AG09309 (cell line): Measurements from ENCODE around the gene CHCHD6.

Experiments used
- DNase-seq: peaks from one replicate; pipeline ENCODE4 v3.0.0-alpha.2; 2010; ENCODE audit warnings: low read depth
- H3K4me3 ChIP-seq: 2 replicates; pipeline ENCODE4 v1.5.1; 2011; ENCODE audit warnings: mild to moderate bottlenecking, low read depth, low read length, moderate library complexity; ENCODE audit not compliant: control insufficient read depth
- TF ChIP-seq, protein P1 (sequence below): IDR thresholded peaks from 2 replicates; pipeline ENCODE4 v1.5.1; 2011; ENCODE audit warnings: mild to moderate bottlenecking, low read depth, low read length, inconsistent platforms; ENCODE audit not compliant: insufficient read depth, control insufficient read depth; ENCODE audit errors: missing control alignments

Gene CHCHD6

DNA sequence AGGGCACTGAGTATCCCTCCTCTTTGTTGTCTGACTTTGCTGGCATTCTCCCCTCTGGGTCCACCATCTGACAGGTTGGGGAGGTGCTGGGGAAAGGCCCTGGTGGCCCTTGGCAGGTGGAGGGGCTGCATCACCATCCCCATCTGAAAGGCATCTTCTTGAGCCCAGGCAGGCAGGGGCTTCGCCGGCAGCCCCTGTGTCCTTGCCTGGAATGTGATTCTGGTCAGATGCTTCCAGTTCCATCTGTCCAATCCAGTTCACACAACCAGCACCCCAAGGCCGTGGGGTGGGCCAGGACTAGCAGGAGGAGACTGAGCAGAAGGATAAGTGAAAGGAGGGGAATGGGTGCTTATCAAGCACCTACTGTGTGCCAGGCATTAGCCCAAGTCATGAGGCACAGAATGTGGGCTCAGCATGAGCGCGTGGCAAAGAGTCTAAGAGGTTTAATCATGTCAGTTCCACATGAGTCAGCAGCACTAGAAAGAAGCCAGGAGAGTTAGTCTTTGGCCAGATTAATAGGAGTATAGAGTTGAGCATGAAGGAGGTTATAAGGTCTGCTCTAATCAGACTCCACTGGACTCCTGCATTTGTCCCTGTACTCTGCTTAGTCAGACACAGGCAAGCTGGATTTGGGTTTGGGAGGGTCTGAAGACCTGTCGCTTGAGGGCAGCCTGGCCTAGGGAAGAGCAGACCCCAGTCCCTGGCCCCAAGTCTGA lies 38.7 kb upstream of the CHCHD6 start:
- no peak for DNase-seq
- TF ChIP-seq, protein P1, sequence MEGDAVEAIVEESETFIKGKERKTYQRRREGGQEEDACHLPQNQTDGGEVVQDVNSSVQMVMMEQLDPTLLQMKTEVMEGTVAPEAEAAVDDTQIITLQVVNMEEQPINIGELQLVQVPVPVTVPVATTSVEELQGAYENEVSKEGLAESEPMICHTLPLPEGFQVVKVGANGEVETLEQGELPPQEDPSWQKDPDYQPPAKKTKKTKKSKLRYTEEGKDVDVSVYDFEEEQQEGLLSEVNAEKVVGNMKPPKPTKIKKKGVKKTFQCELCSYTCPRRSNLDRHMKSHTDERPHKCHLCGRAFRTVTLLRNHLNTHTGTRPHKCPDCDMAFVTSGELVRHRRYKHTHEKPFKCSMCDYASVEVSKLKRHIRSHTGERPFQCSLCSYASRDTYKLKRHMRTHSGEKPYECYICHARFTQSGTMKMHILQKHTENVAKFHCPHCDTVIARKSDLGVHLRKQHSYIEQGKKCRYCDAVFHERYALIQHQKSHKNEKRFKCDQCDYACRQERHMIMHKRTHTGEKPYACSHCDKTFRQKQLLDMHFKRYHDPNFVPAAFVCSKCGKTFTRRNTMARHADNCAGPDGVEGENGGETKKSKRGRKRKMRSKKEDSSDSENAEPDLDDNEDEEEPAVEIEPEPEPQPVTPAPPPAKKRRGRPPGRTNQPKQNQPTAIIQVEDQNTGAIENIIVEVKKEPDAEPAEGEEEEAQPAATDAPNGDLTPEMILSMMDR, result no peak
- no peak overlapping the region for H3K4me3 ChIP-seq

DNA sequence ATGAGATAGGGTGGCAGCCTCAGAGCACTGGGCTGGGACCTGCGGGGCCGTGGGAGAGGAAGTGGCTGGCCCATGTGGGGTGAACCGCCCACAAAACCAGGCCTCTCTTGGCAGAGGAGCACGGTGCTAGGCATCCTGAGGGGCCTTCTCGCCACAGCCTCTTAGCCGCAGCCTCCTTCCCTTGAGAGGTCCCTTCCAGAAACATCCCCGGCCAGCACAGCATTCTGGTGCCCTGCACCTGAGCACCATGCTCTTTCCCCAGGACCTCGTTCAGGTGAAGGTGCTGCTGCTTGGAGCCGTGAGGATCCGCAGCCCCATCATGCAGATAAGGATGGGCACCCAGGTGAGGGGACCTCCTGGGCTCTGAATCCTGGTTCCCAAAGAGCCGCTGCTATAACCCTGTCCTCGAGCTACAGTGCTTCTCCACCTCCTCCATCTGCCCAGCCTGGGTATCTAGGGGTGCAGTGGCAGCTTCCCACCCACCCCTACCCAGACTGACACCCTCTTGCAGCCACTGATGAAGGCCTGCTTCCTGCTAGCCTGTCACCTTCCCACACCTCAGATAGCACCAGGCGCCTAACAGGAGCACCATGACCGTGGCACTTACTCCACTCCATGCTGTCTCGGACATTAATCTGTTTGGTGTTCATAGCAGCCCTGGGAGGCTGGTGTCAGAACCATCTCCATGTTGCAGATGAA lies 37.9 kb upstream of the CHCHD6 start:
- no peak overlapping the region for H3K4me3 ChIP-seq
- TF ChIP-seq, protein P1, result no peak

DNA sequence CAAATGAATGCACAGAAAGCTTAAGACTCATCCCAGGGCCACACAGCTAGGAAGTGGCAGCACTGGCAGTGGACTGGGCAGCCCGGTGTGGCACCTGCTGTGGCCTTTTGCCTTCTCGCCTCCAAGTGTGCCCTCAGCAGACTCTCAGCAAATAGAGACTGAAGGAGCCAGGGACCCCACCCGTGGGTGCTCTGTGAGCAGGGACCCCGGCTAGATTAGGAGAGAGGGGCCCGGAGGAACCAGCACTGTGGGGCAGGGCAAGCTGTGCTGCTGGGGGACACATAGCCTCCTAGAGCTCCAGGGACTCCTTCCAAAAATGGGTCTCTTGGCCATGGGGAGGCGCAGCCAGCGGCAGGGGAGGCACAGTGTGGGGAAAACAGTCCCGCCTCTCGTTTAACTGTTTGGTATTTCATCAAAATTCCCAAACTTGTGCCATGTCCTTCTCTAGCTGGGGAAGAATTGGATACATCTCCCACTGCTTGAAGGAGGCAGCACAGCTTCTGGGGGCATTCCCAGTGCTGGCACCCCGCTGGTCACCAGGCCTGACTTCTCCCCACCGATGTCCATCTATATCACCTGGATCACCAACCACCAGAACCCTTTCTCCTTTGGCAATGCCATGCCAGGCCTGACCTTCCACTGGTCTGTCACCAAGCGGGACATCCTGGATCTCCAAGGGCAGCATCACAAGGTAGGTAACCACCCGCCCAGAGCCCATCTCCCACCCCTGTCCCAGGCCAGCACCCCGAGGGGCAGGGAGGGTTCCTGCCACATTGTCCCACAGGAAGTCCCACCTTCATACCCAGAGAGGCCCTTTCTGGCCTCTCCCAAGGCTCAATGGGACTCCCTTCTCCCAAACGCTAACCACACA lies 37.1 kb upstream of the CHCHD6 start:
- DNase-seq, result no peak
- H3K4me3 ChIP-seq, result no peak overlapping the region
- TF ChIP-seq, protein P1, result no peak

More for the DNA sequence above, 37.9 kb upstream of the CHCHD6 start:
- no peak for DNase-seq

DNA sequence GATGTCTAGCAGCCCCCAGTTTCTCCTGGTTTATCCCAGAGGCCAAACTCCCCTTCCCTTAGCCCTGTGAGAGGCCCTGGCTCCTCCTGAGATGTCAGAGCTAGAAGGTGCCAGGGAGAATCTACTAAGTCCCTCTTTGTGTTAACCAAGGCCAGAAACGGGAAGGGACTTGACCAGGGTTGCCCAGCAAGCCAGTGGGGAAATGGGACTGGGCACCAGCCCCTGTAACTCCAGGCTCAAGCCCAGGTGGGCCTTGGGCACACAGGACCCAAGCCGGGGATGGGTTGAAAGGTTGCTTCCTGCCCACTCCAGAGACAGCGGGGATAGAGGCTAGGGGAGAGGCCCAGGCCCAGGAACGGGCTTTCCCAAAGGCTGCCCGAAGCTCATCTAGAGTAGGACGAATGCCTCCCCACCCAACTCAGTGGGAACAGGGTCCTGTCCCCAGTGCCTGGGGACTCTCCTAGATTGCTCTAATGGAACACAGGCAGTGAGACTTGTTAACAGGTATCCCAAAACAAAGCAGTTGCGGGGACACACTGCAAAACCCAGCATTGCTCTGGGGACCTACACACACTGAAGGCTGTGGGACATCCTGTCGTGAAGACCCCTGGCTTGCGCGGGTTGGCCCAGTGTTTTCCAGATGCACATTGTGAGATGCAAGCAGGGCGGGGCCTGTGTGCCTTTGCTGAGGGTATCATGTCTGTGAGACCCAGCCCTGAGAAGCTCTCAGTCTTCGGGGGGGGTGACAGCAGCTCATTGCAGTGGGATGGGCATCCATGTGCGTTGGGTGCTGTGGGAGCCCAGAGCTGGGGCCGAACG lies 36.2 kb upstream of the CHCHD6 start:
- H3K4me3 ChIP-seq, result no peak overlapping the region
- TF ChIP-seq, protein P1, result no peak
- DNase-seq, result no peak

DNA sequence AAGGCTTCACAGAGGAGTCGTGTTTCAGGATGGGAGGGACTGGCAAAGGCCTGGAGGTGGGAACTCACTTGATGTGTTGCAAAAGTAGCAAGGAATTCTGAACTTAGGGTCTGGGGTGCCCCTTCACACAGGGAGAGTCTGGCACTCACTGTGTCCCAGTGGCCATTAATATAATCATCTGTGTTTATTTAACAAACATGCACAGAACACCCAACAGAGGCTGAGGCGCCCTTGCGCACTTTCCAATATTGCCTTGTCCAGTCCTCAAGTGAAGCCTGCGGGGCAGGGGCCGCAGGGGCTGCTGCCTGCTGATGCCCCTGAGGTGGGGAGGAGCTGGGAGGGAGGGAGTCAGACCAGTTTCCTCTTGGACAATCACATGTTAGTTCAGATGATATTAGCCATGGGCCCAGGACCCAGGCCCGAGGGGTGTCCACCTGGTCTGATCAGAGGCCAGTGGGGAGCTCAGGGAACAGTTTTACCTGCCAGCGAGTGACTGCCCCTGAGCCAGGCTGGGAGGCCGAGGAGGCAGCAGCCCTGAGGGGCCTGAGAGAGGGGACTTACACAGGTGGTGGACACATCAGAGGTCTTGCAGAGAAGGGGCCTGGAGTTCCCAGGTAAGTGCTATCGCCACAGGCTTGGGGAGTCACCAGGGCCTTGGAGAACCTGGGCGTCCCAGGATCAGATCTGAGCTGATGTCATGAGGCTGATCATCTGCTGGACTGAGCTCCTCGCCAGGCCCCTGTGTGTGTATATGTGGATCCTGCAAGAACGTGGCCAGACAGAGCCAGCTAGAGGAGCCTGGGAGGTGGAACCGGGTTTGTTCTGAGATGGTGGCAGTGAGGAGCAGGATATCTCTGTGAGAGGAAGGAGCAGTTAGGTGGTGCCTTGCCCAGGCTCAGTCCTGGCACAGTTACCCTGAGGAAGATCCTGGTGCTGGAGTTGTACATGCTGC lies 35.3 kb upstream of the CHCHD6 start:
- DNase-seq, result no peak
- no peak overlapping the region for H3K4me3 ChIP-seq
- TF ChIP-seq, protein P1, result no peak
